ENCODE data around the gene RBPJ.

- TF ChIP-seq CTCF (conservative IDR thresholded peaks at IDR 0.05; ENCODE audit: low read length) (no peak), EZH2phosphoT487 (IDR thresholded peaks at IDR 0.05; ENCODE audit: borderline replicate concordance) (no peak)
These were observed 24.8 kb upstream of the RBPJ start for GRCh38 chr4:26296021-26296420.

Measured in Loucy (cell line).